ENCODE data around the gene PXDC1. TPM values are rescaled to one million over a fixed set of nuclear protein-coding genes. Genes with fewer than 3 reads are reported as not detected.
"Not testable (repeated sequence)": the region's sequence is repeated elsewhere in the genome, so short reads cannot be mapped to it uniquely, and the experiment has no call there.

Gene PXDC1
- total RNA-seq, 2 experiments from 2014 or later: 0.17 to 0.36 TPM

DNA sequence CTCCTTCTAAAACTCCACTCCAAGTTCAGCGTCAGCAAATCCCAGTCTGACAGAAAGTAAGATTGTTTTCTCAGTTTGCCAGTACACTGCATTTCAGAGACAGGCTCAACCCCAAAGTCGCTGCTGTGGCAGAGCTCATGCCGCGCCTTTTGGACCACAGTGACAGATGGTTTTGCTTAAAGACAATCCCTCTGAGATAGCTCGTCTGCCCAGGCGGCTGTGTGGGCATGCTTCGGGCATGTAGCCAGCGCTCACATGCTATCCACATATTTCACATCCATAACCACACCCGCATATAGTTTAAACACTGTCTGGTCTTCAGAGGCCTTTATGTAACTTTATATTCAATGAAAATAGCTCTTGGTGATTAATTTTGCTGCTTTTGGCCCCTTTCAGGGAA, 14.7 kb upstream of the PXDC1 start:
- no peak overlapping the region for H3K4me3 Mint-ChIP-seq
- H3K27me3 Mint-ChIP-seq (ENCODE audit: low read depth): peaks cover 28% of the 10 kb centered on the region
- no peaks in the 10 kb centered on the region for H3K36me3 Mint-ChIP-seq (ENCODE audit: low read depth)
- H3K9me3 Mint-ChIP-seq: no peaks in the 10 kb centered on the region
- no peaks in the 10 kb centered on the region for H3K4me1 Mint-ChIP-seq (ENCODE audit: low read depth)
- no peak for DNase-seq
- intact Hi-C loops (cut with micrococcal nuclease): no loop called here
- CTCF ChIA-PET: interaction anchor here (0.7 to 1.2 kb wide), 2 partner anchors 23 to 43 kb away, joined by 3 read pairs; no protein-coding TSS in a partner anchor
- no peak overlapping the region for H3K27ac Mint-ChIP-seq

DNA sequence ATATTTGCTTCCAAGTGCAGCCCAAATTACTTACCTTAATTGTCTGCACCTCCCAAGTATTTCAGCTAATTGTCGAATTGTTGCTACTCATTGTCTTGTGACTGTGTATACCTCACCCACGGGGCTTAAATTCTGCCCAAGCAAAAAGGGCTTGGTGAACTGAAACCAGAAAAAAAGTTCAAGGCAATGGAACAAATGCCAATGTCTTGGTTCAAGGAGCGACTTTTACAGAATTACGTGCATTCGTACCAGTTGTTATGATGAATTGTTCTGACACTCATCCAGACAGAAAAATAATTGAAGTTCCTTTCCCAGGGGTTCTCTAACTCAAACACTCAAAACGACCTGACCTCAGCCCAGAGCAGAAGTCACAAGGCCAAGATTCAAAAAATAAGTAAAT, 13.9 kb upstream of the PXDC1 start:
- Mint-ChIP-seq H3K4me1 (ENCODE audit: low read depth) (no peaks in the 10 kb centered on the region), H3K9me3 (no peaks in the 10 kb centered on the region), H3K4me3 (no peak overlapping the region), H3K36me3 (ENCODE audit: low read depth) (no peaks in the 10 kb centered on the region), H3K27me3 (ENCODE audit: low read depth) (peaks cover 26% of the 10 kb centered on the region), H3K27ac (no peak overlapping the region)
- CTCF ChIA-PET: interaction anchor here (0.7 kb wide), 1 partner anchor 42 kb away, joined by 3 read pairs; no protein-coding TSS in a partner anchor
- intact Hi-C loops (cut with micrococcal nuclease): no loop called here
- DNase-seq: no peak

DNA sequence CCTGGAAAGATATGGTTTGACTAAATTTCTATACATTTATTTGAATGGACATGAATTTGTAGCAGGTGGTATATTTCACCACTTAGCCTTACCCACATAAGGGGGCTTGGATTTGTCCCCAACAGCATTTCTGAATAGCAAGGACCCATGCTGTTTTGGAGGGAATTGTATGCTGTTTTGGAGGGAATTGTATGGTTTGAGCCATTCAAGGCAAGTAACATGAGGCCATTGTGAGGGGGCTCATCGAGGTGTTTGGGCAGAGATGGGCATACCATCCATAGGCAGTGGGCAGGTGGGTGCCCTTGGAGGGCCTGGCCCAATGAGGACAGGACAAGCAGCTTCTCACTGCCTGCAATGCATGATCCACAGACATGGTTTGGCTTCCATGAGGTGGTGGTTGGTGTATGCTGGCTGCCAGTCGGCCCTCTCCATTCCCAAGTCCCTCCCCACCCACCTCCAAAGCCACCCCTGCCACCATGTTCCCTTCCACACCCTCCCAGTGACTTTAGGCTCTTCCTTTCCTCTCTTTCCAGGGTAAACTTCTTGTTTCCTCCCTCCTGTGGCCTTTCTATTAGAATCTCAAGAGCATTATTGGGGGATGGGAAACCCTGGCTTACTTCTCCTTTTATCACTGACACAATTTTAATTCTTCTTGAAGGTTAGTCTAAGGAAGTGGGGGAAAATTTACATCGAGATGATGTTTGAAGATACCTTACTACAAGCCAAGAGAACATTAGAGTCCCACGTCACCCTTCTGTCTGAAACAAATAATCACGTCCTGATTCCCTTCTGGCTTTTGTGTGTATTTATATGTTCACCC, 13.2 kb upstream of the PXDC1 start:
- CTCF ChIA-PET: no interaction called here
- no peak for DNase-seq
- Mint-ChIP-seq H3K36me3 (ENCODE audit: low read depth) (no peaks in the 10 kb centered on the region), H3K9me3 (no peaks in the 10 kb centered on the region), H3K4me3 (no peak overlapping the region), H3K27ac (no peak overlapping the region), H3K4me1 (ENCODE audit: low read depth) (no peaks in the 10 kb centered on the region), H3K27me3 (ENCODE audit: low read depth) (peaks cover 24% of the 10 kb centered on the region)
- intact Hi-C loops (cut with micrococcal nuclease): no loop called here

DNA sequence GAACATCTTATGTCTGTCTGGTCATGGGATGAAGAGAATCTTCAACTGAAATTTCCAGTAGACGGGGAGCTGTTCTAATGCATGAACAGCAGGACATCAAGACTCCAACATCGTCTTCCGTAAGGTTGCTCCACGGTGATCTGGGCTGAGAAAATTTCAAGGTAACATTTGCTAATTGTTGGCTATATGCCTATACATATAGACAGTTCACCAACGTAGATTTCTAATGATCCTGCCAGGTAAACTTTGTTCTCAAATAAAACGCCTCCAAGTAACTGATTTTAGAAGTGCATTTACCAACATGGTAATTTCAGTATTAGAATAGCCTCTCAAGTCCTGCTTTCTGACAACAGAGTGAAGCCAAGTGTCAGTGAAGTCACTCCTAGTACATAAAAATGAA, 11.3 kb upstream of the PXDC1 start:
- no peak overlapping the region for H3K27ac Mint-ChIP-seq
- H3K9me3 Mint-ChIP-seq: no peaks in the 10 kb centered on the region

DNA sequence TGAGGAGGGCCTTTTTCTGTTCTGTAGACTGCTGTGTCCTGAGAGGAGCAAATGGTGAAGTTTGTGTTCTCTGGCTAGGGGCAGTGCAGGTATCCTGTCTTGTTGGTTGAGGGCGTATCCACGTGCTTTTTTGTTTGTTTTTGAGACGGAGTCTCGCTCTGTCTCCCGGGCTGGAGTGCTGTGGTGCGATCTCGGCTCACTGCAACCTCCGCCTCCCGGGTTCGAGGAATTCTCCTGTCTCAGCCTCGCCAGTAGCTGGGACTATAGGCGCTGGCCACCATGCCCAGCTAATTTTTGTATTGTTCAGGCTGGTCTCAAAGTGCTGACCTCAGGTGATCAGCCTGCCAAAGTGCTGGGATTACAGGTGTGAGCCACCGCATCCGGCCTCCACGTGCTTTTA, 10.8 kb upstream of the PXDC1 start:
- H3K9me3 Mint-ChIP-seq: no peaks in the 10 kb centered on the region
- intact Hi-C loops (cut with micrococcal nuclease): no loop called here
- peaks cover 13% of the 10 kb centered on the region for H3K27me3 Mint-ChIP-seq (ENCODE audit: low read depth)
- H3K27ac Mint-ChIP-seq: no peak overlapping the region
- no peaks in the 10 kb centered on the region for H3K36me3 Mint-ChIP-seq (ENCODE audit: low read depth)
- no peak overlapping the region for H3K4me3 Mint-ChIP-seq
- no peak for DNase-seq
- CTCF ChIA-PET: no interaction called here
- no peaks in the 10 kb centered on the region for H3K4me1 Mint-ChIP-seq (ENCODE audit: low read depth)

More for the DNA sequence above, 11.3 kb upstream of the PXDC1 start:
- Mint-ChIP-seq H3K36me3 (ENCODE audit: low read depth) (no peaks in the 10 kb centered on the region), H3K4me1 (ENCODE audit: low read depth) (no peaks in the 10 kb centered on the region), H3K4me3 (no peak overlapping the region), H3K27me3 (ENCODE audit: low read depth) (peaks cover 16% of the 10 kb centered on the region)
- intact Hi-C loops (cut with micrococcal nuclease): no loop called here
- CTCF ChIA-PET: no interaction called here
- no peak for DNase-seq

DNA sequence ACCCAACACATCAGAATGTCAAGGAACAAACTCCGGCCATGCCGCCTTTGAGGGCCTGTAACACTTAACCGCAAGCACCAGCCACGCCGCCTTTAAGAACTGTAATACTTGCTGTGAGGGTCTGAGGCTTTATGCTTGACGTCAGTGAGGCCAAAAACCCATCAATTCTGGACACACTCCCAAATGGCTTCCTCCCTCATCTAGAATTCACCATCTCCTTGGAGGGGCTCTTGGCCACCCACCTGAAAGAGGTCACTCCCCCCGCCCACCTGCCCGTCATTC, 10.4 kb upstream of the PXDC1 start:
- intact Hi-C loops (cut with micrococcal nuclease): no loop called here
- DNase-seq: no peak
- H3K27ac Mint-ChIP-seq: no peak overlapping the region
- no peaks in the 10 kb centered on the region for H3K36me3 Mint-ChIP-seq (ENCODE audit: low read depth)
- H3K4me3 Mint-ChIP-seq: no peak overlapping the region
- H3K9me3 Mint-ChIP-seq: no peaks in the 10 kb centered on the region
- CTCF ChIA-PET: no interaction called here
- H3K4me1 Mint-ChIP-seq (ENCODE audit: low read depth): no peaks in the 10 kb centered on the region
- H3K27me3 Mint-ChIP-seq (ENCODE audit: low read depth): peaks cover 9% of the 10 kb centered on the region

DNA sequence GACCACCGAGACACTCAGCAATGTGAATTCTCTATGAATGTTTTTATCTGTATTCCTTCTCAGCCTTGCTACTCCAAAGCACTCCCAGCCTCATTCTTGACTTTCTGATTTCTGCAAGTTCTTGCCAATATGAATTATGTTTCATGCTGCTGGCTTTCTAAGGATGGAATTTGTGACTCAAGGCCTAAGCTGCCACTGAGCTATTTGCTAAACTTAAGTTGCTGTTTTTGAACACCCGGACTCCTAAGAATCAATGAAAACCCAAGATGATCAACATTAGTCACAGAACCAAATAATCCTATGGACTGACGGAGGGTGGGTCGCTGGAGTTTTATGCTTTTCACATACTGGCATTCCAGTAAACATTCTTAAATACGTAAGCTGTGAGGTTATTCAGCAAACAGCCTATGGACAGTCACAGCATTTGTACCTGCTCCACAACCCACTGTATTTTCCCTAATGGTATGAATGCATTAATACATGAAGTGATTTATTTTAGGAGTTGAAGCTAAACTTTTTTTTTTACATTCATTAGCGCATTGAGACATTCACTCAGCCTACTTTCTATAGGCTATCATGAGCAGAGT, 8.2 kb upstream of the PXDC1 start:
- Mint-ChIP-seq H3K36me3 (ENCODE audit: low read depth) (no peaks in the 10 kb centered on the region), H3K27ac (no peak overlapping the region), H3K27me3 (ENCODE audit: low read depth) (no peaks in the 10 kb centered on the region), H3K4me1 (ENCODE audit: low read depth) (no peaks in the 10 kb centered on the region), H3K9me3 (no peaks in the 10 kb centered on the region), H3K4me3 (no peak overlapping the region)
- CTCF ChIA-PET: interaction anchor here (0.5 to 0.8 kb wide), 2 partner anchors 11 to 62 kb away, joined by 3 read pairs; no protein-coding TSS in a partner anchor
- intact Hi-C loops (cut with micrococcal nuclease): no loop called here
- DNase-seq: no peak

DNA sequence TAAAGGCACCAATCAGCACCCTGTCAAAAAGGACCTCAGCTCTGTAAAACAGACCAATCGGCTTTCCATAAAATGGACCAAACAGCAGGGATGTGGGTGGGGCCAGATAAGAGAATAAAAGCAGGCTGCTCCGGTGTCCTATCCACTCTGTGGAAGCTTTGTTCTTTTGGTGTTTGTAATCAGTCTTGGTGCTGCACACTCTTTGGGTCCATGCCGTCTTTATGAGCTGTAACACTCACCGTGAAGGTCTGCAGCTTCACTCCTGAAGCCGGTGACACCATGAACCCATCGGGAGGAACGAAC, 7.3 kb upstream of the PXDC1 start:
- no peak for DNase-seq
- Mint-ChIP-seq H3K36me3 (ENCODE audit: low read depth) (no peaks in the 10 kb centered on the region), H3K9me3 (no peaks in the 10 kb centered on the region), H3K4me1 (ENCODE audit: low read depth) (no peaks in the 10 kb centered on the region), H3K27ac (no peak overlapping the region), H3K27me3 (ENCODE audit: low read depth) (peaks cover 4% of the 10 kb centered on the region), H3K4me3 (no peak overlapping the region)
- CTCF ChIA-PET: interaction anchor here (0.6 to 1.7 kb wide), 4 partner anchors 17 to 451 kb away, joined by 3 to 6 read pairs (median 4); no protein-coding TSS in a partner anchor
- intact Hi-C loops (cut with micrococcal nuclease): no loop called here

DNA sequence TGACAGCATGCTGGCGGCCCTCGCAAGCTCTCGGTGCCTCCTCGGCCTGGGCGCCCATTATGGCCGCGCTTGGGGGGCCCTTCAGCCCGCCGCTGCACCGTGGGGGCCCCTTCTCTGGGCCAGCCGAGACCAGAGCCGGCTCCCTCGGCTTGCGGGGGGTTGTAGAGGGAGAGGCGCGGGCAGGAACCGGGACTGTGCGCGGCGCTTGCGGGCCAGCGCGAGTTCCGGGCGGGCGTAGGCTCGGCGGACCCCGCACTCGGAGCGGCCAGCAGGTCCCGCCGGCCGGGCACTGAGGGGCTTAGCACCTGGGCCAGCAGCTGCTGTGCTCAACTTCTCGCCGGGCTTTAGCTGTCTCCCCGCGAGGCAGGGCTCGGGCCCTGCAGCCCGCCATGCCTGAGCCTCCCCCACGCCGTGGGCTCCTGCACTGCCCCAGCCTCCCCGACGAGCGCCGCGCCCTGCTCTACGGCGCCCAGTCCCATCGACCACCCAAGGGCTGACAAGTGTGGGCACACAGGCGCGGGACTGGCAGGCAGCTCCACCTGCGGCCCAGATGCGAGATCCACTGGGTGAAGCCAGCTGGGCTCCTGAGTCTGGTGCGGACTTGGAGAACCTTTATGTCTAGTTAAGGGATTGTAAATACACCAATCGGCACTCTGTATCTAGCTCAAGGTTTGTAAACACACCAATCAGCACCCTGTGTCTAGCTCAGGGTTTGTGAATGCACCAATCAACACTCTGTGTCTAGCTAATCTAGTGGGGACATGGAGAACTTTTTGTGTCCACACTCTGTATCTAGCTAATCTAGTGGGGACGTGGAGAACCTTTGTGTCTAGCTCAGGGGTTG, 6.7 kb upstream of the PXDC1 start:
- H3K27ac Mint-ChIP-seq; intact Hi-C loops (cut with micrococcal nuclease); H3K4me3 Mint-ChIP-seq; H3K36me3 Mint-ChIP-seq (ENCODE audit: low read depth); H3K4me1 Mint-ChIP-seq (ENCODE audit: low read depth); H3K9me3 Mint-ChIP-seq; H3K27me3 Mint-ChIP-seq (ENCODE audit: low read depth); DNase-seq: not testable (repeated sequence)
- CTCF ChIA-PET: interaction anchor here (0.6 to 1.7 kb wide), 4 partner anchors 16 to 452 kb away, joined by 3 to 6 read pairs (median 4); no protein-coding TSS in a partner anchor

DNA sequence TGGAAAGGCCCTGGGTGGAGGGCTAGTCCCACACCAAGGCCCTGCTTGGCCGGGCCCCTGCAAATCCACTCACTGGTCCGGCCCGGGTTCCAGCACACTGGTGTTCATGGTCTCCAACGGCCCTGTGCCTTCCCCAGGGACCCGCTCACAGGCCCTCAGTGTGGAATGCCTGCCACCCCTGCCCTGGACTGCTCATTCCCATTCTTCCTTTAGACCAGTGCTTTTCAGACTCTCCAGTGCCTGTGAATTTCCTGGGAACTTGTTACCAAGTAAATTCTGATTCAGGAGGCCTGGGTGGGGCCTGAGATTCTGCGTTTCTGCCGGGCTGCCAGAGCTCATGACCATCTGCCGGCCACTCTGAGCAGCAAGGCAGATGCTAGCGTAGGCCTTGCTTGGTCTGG, 5.7 kb upstream of the PXDC1 start:
- no peaks in the 10 kb centered on the region for H3K9me3 Mint-ChIP-seq

DNA sequence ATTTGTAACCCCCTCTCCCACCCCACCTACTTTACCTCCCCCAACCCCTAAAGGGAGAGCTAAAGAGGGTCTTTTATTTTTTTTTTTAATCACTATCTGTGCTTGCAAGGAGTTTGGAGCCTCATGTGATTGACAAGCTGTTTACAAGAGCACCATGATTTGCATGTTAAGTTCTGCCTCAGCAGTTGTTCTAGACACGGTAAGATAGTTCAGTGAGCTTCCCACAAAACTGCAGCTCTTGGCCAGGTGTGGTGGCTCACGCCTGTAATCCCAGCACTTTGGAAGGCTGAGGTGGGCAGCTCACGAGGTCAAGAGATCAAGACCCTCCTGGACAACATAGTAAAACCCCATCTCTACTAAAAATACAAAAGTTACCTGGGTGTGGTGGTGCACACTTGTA, 5.0 kb upstream of the PXDC1 start:
- DNase-seq: no peak
- Mint-ChIP-seq H3K4me1 (ENCODE audit: low read depth) (no peaks in the 10 kb centered on the region), H3K27me3 (ENCODE audit: low read depth) (peaks cover 18% of the 10 kb centered on the region), H3K27ac (no peak overlapping the region), H3K9me3 (no peaks in the 10 kb centered on the region), H3K4me3 (no peak overlapping the region), H3K36me3 (ENCODE audit: low read depth) (no peaks in the 10 kb centered on the region)
- CTCF ChIA-PET: interaction anchor here (0.7 kb wide), 1 partner anchor 8 kb away, joined by 3 read pairs; no protein-coding TSS in a partner anchor
- intact Hi-C loops (cut with micrococcal nuclease): no loop called here

More for the DNA sequence above, 5.7 kb upstream of the PXDC1 start:
- no peak overlapping the region for H3K4me3 Mint-ChIP-seq
- no peaks in the 10 kb centered on the region for H3K4me1 Mint-ChIP-seq (ENCODE audit: low read depth)
- H3K36me3 Mint-ChIP-seq (ENCODE audit: low read depth): no peaks in the 10 kb centered on the region
- peaks cover 17% of the 10 kb centered on the region for H3K27me3 Mint-ChIP-seq (ENCODE audit: low read depth)
- H3K27ac Mint-ChIP-seq: no peak overlapping the region
- intact Hi-C loops (cut with micrococcal nuclease): no loop called here
- CTCF ChIA-PET: interaction anchor here (0.7 kb wide), 1 partner anchor 9 kb away, joined by 3 read pairs; no protein-coding TSS in a partner anchor
- DNase-seq: no peak

DNA sequence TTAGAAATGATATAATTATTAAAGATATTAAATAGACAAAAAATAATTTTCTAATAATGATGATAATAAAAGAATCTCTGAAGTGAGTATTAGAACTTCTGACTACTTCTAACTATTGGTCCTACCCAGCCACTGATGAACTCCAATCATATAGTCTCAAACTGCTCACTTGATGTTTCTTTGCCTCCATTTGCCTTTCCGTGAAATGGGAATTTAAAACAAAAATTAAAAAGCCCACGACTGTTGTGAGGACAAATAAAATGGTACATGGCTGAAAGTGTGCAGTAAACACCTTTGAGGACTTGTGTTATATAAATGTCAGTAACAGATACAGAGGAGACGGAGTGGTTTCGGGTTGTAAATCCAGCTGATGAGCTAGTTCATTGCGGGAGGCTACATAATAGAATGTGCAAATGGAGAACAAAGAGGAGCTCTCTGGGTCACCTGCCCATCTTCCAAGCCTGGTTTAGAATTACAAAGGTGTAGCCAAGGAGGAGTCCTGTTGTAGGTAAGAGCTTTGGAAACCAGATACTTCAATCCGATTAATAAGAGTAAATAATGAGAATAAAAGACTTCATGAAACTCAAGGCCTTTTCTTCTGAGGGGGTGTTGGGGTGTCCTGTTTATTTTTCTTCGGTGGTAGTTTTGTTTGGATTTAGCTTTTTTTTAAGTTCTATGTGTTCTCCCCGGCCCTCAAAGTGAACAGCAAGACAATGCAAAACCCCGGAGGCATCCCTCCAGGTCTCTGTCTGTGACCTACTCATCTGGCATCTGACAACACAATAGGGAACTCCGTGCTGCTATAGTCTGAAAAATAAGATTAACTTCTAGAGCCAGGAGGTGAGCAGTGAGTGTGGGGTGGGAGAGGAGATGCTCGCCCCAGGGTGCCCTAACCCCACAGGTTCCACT, 4.4 kb upstream of the PXDC1 start:
- Mint-ChIP-seq H3K9me3 (no peaks in the 10 kb centered on the region), H3K4me3 (no peak overlapping the region), H3K36me3 (ENCODE audit: low read depth) (no peaks in the 10 kb centered on the region), H3K27me3 (ENCODE audit: low read depth) (peaks cover 18% of the 10 kb centered on the region), H3K4me1 (ENCODE audit: low read depth) (no peaks in the 10 kb centered on the region), H3K27ac (no peak overlapping the region)
- intact Hi-C loops (cut with micrococcal nuclease): no loop called here
- CTCF ChIA-PET: interaction anchor here (1.4 kb wide), 1 partner anchor 93 kb away, joined by 5 read pairs; the partner anchor contains the start of gene FAM50B
- DNase-seq: no peak

Data from activated naive CD4-positive, alpha-beta T cell treated with anti-CD3 and anti-CD28 coated beads for 36 hours (primary cell).